ENCODE results near the gene TLE5. TPM values are rescaled to one million over a fixed set of nuclear protein-coding genes. Genes with fewer than 3 reads are reported as not detected.

Gene TLE5
- total RNA-seq, 3 donors from 2014 or later, result 427 to 664 (median 556) TPM

DNA sequence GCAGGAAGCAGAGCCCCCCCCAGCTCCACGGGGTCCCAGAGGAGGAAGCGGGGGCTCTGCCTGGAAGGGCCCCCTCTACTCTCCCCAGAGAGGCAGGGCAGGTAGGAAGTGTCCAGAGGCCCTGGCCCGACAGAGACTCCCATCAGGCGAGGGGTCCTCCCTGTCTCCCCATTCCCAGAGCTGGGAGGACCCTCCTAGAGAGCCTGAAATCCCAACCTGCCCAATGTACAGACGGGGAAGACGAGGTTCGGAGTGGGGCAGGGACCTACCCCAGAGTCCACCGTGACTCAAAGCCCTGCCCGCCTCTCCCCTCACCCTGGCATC is 34.4 kb downstream of the TLE5 start:
- peak; percentile 36 for ATAC-seq
- intact Hi-C loops (cut with DNase I, micrococcal nuclease), result no loop called here

DNA sequence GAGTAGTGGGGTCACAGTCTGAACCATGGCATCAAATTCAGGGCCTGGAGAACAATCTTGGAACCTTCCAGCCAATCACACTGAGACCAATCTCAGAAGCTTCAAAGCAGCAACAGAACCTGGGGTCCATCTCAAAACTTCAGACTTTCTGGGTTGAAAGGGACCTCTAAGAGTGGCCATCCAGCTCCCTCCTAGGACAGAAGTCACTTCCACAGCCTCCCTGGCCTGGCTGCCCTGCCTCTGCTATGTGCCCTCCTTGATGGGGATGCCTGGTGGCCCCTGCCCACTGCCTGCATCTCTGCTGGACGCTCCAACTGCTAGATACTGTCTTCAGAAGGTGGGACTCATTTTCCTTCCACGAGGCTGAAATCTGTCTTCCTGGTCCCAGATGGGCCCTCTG is 35.0 kb downstream of the TLE5 start:
- Histone ChIP-seq H3K4me3 (no peak overlapping the region), H3K4me1 (ENCODE audit: low read depth) (peaks cover 6% of the 10 kb centered on the region), H3K36me3 (ENCODE audit: low read depth) (no peaks in the 10 kb centered on the region), H3K9me3 (no peaks in the 10 kb centered on the region)
- TF ChIP-seq, protein P1, sequence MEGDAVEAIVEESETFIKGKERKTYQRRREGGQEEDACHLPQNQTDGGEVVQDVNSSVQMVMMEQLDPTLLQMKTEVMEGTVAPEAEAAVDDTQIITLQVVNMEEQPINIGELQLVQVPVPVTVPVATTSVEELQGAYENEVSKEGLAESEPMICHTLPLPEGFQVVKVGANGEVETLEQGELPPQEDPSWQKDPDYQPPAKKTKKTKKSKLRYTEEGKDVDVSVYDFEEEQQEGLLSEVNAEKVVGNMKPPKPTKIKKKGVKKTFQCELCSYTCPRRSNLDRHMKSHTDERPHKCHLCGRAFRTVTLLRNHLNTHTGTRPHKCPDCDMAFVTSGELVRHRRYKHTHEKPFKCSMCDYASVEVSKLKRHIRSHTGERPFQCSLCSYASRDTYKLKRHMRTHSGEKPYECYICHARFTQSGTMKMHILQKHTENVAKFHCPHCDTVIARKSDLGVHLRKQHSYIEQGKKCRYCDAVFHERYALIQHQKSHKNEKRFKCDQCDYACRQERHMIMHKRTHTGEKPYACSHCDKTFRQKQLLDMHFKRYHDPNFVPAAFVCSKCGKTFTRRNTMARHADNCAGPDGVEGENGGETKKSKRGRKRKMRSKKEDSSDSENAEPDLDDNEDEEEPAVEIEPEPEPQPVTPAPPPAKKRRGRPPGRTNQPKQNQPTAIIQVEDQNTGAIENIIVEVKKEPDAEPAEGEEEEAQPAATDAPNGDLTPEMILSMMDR (IDR thresholded peaks at IDR 0.05), result no peak
- no peak for DNase-seq
- no peak for ATAC-seq
- intact Hi-C loops (cut with DNase I, micrococcal nuclease), result no loop called here

More for the DNA sequence above, 34.4 kb downstream of the TLE5 start:
- Histone ChIP-seq H3K9me3 (no peaks in the 10 kb centered on the region), H3K4me3 (no peak overlapping the region), H3K36me3 (ENCODE audit: low read depth) (no peaks in the 10 kb centered on the region), H3K4me1 (ENCODE audit: low read depth) (peaks cover 6% of the 10 kb centered on the region)
- no peak for DNase-seq
- TF ChIP-seq, protein P1 (IDR thresholded peaks at IDR 0.05), result no peak

DNA sequence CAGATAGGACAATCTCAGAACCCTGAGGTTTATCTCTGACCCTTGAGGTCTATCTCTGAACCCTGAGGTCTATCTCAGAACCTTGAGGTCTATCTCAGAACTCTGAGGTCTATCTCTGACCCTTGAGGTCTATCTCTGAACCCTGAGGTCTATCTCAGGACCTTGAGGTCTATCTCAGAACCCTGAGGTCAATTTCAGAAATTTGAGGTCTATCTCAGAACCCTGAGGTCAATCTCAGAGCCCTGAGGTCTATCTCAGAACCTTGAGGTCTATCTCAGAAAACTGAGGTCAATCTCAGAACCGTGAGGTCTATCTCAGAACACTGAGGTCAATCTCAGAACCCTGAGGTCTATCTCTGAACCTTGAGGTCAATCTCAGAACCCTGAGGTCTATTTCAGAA is 35.5 kb downstream of the TLE5 start:
- no peak for DNase-seq
- Histone ChIP-seq H3K9me3 (no peaks in the 10 kb centered on the region), H3K4me3 (no peak overlapping the region), H3K4me1 (ENCODE audit: low read depth) (peaks cover 6% of the 10 kb centered on the region), H3K36me3 (ENCODE audit: low read depth) (no peaks in the 10 kb centered on the region)
- ATAC-seq, result no peak
- TF ChIP-seq, protein P1 (IDR thresholded peaks at IDR 0.05), result no peak
- intact Hi-C loops (cut with DNase I, micrococcal nuclease), result no loop called here

DNA sequence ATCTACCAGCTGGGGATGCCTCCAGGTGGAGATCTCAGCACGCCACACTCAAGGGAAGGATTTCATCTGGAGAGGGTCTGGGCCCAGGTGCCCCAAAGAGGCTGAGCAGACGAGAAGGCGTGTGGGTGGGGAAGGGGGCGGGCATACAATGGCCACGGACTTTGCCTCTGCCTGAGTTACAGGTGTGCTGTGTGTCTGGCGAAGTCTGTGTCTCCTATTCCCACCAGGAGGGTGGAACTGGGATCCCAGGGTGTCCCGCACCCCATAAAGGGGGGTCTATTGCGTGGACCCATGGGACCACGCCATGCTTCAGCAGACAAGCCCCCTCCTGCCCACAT is 36.8 kb downstream of the TLE5 start:
- Histone ChIP-seq H3K4me3 (no peak overlapping the region), H3K9me3 (no peaks in the 10 kb centered on the region), H3K4me1 (ENCODE audit: low read depth) (peaks cover 6% of the 10 kb centered on the region), H3K36me3 (ENCODE audit: low read depth) (no peaks in the 10 kb centered on the region)
- TF ChIP-seq, protein P1 (IDR thresholded peaks at IDR 0.05), result no peak
- intact Hi-C loops (cut with DNase I, micrococcal nuclease), result no loop called here
- DNase-seq (peak in 2 of 3 donors; percentile 71 to 75), ATAC-seq (peak; percentile 73)

DNA sequence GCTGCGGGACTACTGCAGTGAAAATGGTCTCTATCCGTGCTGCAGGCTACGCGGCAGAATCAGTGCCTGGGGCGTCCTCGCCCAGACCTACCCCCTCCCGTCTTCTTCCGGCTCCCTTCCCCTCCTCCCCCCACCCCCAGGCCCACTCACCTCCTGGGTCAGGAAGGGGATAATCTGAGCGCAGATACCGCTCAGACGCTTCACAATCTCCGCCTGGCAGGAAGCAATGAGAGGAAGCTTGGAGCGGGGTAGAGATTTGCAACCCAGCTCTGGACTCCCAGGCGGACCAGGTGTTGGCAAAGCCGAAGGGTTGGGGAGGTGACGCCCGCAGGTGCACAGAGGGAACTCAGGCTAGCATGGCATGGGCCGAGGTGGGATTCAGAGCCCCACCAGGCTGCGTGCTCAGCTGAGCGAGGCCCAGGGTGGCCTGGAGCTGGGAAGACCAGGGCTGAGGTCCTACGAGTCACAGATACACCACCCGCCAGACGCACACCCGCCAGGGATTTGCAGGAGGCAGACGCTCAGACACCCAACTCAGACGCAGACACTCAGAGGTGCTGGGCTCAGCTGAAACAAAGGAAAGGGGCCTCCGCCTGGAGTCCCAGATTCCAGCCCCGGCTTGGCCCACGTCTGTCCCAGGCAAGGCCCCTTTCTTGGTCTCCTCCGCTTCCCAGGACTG is 37.3 kb downstream of the TLE5 start:
- ATAC-seq, result peak; percentile 67
- H3K9me3 ChIP-seq, result no peaks in the 10 kb centered on the region
- TF ChIP-seq, protein P1 (IDR thresholded peaks at IDR 0.05), result no peak
- peak in 1 of 3 donors; percentile 60 for DNase-seq
- H3K4me1 ChIP-seq (ENCODE audit: low read depth), result peaks cover 6% of the 10 kb centered on the region
- H3K36me3 ChIP-seq (ENCODE audit: low read depth), result no peaks in the 10 kb centered on the region
- H3K4me3 ChIP-seq, result no peak overlapping the region
- intact Hi-C loops (cut with DNase I, micrococcal nuclease), result no loop called here

DNA sequence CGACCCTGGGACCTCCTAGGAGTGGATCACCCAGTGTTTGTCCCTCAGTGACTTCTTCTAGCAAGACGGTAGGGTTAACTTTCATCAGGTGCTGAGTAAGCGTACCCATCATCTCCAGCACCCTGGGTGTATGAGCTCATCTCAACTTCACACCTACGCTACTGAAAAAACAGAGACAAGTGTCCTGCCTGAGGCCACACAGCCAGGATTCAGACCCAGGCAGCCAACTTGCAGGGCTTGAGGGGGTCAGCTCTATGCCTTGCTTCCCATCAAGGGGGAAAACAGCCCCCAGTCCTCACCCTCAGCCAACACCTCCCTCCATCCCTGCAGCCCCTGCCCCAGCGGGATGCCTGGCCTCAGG is 37.8 kb downstream of the TLE5 start:
- Histone ChIP-seq H3K36me3 (ENCODE audit: low read depth) (no peaks in the 10 kb centered on the region), H3K9me3 (no peaks in the 10 kb centered on the region), H3K4me3 (no peak overlapping the region), H3K4me1 (ENCODE audit: low read depth) (peaks cover 6% of the 10 kb centered on the region)
- TF ChIP-seq, protein P1 (IDR thresholded peaks at IDR 0.05), result no peak
- ATAC-seq, result no peak
- DNase-seq, result no peak
- intact Hi-C loops (cut with DNase I, micrococcal nuclease), result no loop called here

All from mucosa of descending colon (tissue), 3 donors.